PC-9 (cell line): ENCODE results near the gene MRPS27.

Experiments used
- EZH2 ChIP-seq: fragments of 200-600 bp; sonication (generic); IDR thresholded peaks from 2 replicates; pipeline ENCODE4 v1.8.0; 2017; ENCODE audit warnings: antibody characterized with exemption, low read depth
- TF ChIP-seq, protein P1 (sequence below): fragments of 200-600 bp; sonication (generic); conservative IDR thresholded peaks from 2 replicates; pipeline ENCODE4 v1.6.1; 2017; ENCODE audit warnings: mixed run types, antibody characterized with exemption, mild to moderate bottlenecking, moderate library complexity

GRCh38 chr5:72324189-72324825, 4.3 kb upstream of the MRPS27 start:
- no peak for TF ChIP-seq EZH2
- TF ChIP-seq, protein P1, sequence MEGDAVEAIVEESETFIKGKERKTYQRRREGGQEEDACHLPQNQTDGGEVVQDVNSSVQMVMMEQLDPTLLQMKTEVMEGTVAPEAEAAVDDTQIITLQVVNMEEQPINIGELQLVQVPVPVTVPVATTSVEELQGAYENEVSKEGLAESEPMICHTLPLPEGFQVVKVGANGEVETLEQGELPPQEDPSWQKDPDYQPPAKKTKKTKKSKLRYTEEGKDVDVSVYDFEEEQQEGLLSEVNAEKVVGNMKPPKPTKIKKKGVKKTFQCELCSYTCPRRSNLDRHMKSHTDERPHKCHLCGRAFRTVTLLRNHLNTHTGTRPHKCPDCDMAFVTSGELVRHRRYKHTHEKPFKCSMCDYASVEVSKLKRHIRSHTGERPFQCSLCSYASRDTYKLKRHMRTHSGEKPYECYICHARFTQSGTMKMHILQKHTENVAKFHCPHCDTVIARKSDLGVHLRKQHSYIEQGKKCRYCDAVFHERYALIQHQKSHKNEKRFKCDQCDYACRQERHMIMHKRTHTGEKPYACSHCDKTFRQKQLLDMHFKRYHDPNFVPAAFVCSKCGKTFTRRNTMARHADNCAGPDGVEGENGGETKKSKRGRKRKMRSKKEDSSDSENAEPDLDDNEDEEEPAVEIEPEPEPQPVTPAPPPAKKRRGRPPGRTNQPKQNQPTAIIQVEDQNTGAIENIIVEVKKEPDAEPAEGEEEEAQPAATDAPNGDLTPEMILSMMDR: no peak
